ENCODE data around the gene TSC22D4. TPM values are rescaled to one million over a fixed set of nuclear protein-coding genes. Genes with fewer than 3 reads are reported as not detected.
"Not testable (repeated sequence)": the region's sequence is repeated elsewhere in the genome, so short reads cannot be mapped to it uniquely, and the experiment has no call there.

TSC22D4 gene
- 25.6 TPM for polyA plus RNA-seq

DNA sequence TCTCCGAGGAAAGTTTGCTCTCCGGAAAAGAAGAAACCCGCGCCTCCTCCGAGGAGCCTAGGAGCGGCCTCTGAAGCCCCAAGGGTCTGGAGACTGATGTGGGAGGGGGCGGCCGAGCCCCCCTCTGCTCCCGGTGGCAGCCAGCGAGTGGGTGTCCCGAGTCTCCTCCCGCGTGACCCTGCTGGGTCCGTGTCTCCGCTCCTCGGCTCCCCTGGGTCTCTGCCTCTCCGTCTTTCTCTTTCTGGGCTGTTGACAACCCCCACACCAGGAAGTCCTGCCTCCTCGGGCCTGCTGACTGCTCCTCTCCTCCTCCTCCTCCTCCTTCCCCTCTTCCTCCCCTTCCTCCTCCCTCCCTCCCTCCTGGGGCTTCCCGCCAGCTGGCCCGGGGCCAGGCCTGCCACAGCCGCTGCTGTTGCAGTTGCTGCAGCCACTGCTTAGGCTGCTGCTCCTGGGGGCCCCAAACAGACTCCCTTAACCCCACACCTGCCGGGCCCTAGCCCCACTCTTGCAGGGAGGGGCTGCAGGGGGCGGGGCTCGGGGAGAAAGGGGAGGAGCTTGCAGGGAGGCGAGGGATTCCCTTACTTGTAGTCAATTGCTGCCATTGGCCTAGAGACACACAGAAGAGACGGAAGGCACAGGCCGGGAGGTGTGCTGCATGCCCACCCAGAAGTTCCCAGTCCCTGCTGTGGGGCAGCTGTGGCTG lies at the start of gene TSC22D4:
TSS of gene TSC22D4 (minus strand) at position 257 of the 703 bp plus-strand sequence. CDS start 1,176 bp downstream, outside the sequence.
- peak within 1 kb of the TSS; percentile 93 to 97 (median 96) for H3K4me3 Mint-ChIP-seq
- peak within 1 kb of the TSS; percentile 88 to 95 (median 94) for H3K27ac Mint-ChIP-seq
- H3K36me3 Mint-ChIP-seq: no peaks in the 10 kb centered on the region
- no peaks in the 10 kb centered on the region for H3K27me3 Mint-ChIP-seq
- no peaks in the 10 kb centered on the region for H3K9me3 Mint-ChIP-seq
- H3K4me1 Mint-ChIP-seq: peaks cover 10 to 23% (median 20%) of the 10 kb centered on the region in 3 donors

DNA sequence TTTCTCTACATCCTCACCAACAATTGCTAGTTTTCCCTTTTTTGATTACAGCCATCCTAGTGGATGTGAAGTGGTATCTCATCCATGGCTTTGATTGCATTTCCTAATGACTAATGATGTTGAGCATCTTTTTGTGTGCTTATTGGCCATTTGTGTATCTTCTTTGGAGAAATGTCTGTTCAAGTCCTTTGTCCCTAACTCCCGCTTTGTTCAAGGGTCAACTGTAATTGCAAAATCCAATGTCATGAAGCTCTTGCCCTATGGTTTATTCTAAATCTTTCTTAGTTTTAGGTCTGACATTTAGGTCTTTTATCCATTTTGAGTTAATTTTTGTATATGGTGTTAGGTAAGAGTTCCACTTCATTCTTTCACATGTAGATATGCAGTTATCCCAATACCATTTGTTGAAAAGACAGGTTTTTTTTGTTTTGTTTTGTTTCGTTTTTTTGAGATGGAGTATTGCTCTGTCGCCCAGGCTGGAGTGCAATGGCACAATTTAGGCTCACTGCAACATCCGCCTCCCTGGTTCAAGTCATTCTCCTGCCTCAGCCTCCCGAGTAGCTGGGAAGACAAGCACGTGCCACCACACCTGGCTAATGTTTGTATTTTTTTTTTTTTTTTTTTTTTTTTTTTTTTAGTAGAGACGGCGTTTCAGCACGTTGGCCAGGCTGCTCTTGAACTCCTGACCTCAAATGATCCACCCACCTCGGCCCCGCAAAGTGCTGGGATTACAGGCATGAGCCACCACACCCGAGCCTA lies 49.3 kb upstream of the TSC22D4 start:
- not testable (repeated sequence) for H3K27me3 Mint-ChIP-seq, H3K36me3 Mint-ChIP-seq, H3K9me3 Mint-ChIP-seq, H3K27ac Mint-ChIP-seq, H3K4me3 Mint-ChIP-seq, H3K4me1 Mint-ChIP-seq

DNA sequence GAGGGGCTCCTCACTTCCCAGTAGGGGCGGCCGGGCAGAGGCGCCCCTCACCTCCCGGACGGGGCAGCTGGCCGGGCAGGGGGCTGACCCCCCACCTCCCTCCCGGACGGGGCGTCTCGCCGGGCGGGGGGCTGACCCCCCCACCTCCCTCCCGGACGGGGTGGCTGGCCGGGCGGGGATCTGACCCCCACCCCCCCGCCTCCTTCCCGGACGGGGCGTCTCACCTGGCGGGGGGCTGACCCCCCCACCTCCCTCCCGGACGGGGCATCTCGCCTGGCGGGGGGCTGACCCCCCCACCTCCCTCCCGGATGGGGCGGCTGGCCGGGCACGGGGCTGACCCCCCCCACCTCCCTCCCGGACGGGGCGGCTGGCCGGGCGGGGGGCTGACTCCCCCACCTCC lies 44.2 kb upstream of the TSC22D4 start:
- H3K27me3 Mint-ChIP-seq, H3K36me3 Mint-ChIP-seq, H3K27ac Mint-ChIP-seq, H3K4me3 Mint-ChIP-seq, H3K9me3 Mint-ChIP-seq, H3K4me1 Mint-ChIP-seq: not testable (repeated sequence)

DNA sequence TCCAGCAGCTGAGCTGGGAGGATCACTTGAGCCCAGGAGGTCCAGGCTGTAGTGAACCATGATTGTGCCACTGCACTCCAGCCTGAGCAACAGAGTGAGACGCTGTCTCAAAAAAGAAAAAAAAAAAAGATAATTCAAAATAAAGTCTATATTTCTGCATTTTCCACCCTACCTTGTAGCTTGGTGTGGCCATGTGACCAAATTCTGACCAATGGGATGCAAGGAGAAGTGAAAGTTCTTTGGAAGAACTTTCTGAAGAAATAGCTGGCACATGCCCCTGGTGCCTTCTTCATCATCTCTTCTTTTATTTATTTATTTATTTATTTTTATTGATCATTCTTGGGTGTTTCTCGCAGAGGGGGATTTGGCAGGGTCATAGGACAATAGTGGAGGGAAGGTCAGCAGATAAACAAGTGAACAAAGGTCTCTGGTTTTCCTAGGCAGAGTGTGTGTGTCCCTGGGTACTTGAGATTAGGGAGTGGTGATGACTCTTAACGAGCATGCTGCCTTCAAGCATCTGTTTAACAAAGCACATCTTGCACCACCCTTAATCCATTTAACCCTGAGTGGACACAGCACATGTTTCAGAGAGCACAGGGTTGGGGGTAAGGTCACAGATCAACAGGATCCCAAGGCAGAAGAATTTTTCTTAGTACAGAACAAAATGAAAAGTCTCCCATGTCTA lies 43.0 kb upstream of the TSC22D4 start:
- H3K27ac Mint-ChIP-seq, H3K27me3 Mint-ChIP-seq, H3K4me3 Mint-ChIP-seq, H3K36me3 Mint-ChIP-seq, H3K9me3 Mint-ChIP-seq, H3K4me1 Mint-ChIP-seq: not testable (repeated sequence)

DNA sequence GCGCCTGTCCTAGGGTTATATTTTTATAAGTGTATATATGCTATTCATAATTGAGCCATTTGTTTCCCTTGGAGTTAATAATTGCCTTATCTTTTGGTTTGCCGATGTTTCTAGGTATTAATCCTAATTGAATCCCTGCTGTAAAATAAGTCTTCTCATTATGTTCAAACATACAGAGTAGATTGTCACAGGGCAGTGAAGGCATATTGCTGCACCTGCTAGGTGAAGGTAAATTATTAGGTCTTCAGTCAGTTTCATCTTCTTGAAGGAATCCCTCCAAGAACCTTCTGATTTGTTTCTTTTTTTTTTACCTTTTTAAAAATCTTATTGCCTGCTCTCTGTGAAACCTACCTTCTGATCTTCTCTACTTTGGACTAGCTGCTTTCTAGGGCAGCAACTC lies 42.1 kb upstream of the TSC22D4 start:
- no peaks in the 10 kb centered on the region for H3K36me3 Mint-ChIP-seq
- H3K27ac Mint-ChIP-seq: no peak overlapping the region
- H3K9me3 Mint-ChIP-seq: no peaks in the 10 kb centered on the region

DNA sequence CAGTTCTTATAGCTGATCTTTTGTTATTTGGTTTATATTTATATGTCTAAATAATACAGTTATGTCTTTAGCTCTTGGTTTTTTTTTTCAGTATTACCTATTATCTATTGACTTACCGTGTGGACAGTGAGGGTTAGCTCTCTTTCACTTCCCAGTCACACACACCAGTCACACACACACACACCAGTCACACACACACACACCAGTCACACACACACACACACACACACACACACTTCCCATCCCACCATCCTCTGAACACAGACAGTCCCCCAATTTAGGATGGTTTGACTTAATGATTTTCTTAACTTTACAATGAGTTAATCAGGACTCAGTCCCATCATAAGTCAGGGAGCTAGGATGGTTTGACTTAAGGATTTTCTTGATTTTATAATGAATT lies 41.1 kb upstream of the TSC22D4 start:
- Mint-ChIP-seq H3K27ac (no peak overlapping the region), H3K36me3 (no peaks in the 10 kb centered on the region), H3K4me3 (no peak overlapping the region), H3K9me3 (no peaks in the 10 kb centered on the region), H3K27me3 (no peaks in the 10 kb centered on the region), H3K4me1 (peaks cover 0 to 6% (median 0%) of the 10 kb centered on the region in 3 donors)

More for the DNA sequence above, 42.1 kb upstream of the TSC22D4 start:
- Mint-ChIP-seq H3K4me3 (no peak overlapping the region), H3K4me1 (peaks cover 0 to 4% (median 0%) of the 10 kb centered on the region in 3 donors), H3K27me3 (no peaks in the 10 kb centered on the region)

DNA sequence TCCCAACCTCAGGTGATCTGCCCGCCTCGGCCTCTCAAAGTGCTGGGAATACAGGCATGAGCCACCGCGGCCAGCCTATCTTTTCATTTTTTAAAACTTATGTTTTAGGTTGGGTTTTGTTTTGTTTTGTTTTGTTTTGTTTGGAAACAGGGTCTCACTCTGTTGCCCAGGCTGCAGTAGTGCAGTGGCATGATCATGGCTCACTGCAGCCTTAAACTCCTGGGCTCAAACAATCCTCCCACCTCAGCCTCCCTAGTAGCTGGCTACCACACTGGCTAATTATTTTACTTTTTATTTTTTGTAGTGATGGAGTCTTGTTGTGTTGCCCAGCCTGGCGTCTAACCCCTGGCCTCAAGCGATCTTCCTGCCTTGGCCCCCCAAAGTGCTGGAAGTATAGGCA lies 40.6 kb upstream of the TSC22D4 start:
- Mint-ChIP-seq H3K4me1 (peaks cover 0 to 6% (median 0%) of the 10 kb centered on the region in 3 donors), H3K36me3 (no peaks in the 10 kb centered on the region), H3K27ac (no peak overlapping the region), H3K4me3 (no peak overlapping the region), H3K27me3 (no peaks in the 10 kb centered on the region), H3K9me3 (no peaks in the 10 kb centered on the region)

DNA sequence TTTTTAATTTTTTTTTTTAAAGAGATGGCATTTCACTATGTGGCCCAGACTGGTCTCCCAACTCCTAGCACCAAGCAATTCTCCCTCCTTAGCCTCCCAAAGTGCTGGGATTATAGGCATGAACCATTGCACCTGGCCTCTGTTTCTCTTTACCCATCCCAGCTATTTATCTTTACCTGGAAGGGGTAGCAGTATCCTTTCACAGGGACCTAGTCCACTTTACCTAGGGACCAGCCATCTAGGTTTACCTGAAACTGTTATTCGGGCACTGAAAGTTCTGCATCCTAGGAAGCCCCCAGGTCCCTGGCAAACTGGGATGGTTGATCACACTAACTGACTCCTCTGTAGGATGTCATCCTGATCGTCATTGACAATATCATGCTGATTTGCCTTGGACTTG lies 38.3 kb upstream of the TSC22D4 start:
- Mint-ChIP-seq H3K4me3 (no peak overlapping the region), H3K27ac (peak overlapping the region in 1 of 3 donors; percentile 31), H3K4me1 (peaks cover 0 to 6% (median 3%) of the 10 kb centered on the region in 3 donors), H3K36me3 (no peaks in the 10 kb centered on the region), H3K27me3 (no peaks in the 10 kb centered on the region), H3K9me3 (no peaks in the 10 kb centered on the region)

DNA sequence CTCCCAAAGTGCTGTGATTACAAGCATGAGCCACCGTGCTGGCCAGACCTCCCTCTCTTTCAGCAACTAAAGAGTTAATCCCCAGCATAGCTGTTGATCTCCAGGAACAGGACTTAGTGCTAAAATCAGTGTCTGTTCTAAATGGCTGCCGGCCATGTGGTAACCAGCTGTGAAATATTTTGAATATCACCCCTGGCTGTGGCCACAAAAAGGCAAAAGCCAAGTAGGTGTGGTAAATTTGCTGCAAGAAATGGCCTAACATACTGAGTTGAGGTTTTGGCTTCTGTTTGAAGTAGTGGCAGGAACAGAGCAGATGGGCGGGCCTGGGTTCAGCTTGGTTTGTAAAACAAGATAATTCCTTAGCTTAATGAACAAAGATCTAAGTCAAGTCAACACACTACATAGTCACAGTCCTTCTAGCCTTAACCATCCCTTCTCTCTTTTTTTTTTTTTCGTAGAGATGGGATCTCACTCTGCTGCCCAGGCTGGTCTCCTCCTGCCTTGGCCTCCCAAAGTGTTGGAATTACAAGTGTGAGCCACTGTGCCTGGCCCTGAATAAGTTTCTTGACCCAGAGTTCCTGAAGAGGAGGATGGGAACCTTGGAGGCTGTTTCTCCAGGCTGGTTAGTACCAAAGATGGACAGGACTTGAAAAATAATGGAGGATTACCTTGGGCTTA lies 37.3 kb upstream of the TSC22D4 start:
- peak overlapping the region in 1 of 3 donors; percentile 75 for H3K27ac Mint-ChIP-seq
- peak overlapping the region in 2 of 4 donors; percentile 12 to 29 for H3K4me3 Mint-ChIP-seq
- H3K4me1 Mint-ChIP-seq: peaks cover 0 to 6% (median 3%) of the 10 kb centered on the region in 3 donors
- H3K9me3 Mint-ChIP-seq: no peaks in the 10 kb centered on the region
- H3K27me3 Mint-ChIP-seq: no peaks in the 10 kb centered on the region
- no peaks in the 10 kb centered on the region for H3K36me3 Mint-ChIP-seq

DNA sequence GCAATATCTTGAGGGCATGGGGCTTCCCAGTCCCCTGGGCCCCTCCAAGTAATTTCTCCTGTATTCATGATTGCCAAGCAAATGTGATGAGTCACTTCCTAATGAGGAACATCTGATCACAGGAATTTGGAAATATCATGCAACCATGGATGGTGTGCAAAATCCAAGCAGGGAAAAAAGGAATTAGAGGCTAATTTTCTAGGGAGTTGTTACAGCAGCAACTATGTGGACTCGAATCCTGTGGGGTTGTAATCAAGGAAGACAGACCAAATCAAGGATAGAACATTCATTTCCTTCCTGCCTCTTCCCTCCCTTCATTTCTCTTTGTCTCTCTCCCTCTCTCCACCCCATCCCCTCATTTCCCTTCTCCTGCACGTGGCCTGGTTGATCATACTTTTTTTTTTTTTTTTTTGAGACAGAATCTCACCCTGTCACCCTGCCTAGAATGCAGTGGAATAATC lies 36.1 kb upstream of the TSC22D4 start:
- H3K27ac Mint-ChIP-seq: peak overlapping the region in 1 of 3 donors; percentile 72
- H3K9me3 Mint-ChIP-seq: no peaks in the 10 kb centered on the region
- H3K4me1 Mint-ChIP-seq: peaks cover 0 to 6% (median 3%) of the 10 kb centered on the region in 3 donors
- no peaks in the 10 kb centered on the region for H3K36me3 Mint-ChIP-seq
- H3K27me3 Mint-ChIP-seq: no peaks in the 10 kb centered on the region
- peak overlapping the region in 2 of 4 donors; percentile 13 to 57 for H3K4me3 Mint-ChIP-seq

DNA sequence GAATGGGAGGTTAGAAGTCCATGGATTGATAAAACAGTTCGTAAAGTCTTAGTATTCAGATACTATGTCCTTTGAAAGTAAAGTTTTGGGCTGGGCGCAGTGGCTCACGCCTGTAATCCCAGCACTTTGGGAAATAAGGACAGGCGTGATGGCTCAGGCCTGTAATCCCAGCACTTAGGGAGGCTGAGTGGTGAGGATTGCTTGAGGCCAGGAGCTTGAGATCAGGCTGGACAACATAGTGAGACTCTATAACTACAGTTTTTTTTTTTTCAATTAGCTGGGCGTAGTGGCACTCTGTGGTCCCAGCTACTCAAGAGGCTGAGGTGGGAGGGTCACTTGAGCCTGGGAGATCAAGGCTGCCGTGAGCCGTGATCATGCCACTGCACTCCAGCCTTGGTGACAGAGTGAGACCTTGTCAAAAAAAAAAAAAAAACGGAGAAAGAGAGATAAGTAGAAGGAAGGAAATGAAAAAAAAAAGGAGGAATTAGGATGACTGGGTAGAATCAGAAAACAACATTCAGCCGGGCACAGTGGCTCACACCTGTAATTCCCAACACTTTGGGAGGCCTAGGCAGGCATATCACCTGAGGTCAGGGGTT lies 34.3 kb upstream of the TSC22D4 start:
- H3K4me1 Mint-ChIP-seq: peaks cover 0 to 6% (median 3%) of the 10 kb centered on the region in 3 donors
- H3K4me3 Mint-ChIP-seq: no peak overlapping the region
- H3K27ac Mint-ChIP-seq: no peak overlapping the region
- H3K9me3 Mint-ChIP-seq: no peaks in the 10 kb centered on the region
- H3K27me3 Mint-ChIP-seq: peaks cover 5% of the 10 kb centered on the region
- no peaks in the 10 kb centered on the region for H3K36me3 Mint-ChIP-seq

DNA sequence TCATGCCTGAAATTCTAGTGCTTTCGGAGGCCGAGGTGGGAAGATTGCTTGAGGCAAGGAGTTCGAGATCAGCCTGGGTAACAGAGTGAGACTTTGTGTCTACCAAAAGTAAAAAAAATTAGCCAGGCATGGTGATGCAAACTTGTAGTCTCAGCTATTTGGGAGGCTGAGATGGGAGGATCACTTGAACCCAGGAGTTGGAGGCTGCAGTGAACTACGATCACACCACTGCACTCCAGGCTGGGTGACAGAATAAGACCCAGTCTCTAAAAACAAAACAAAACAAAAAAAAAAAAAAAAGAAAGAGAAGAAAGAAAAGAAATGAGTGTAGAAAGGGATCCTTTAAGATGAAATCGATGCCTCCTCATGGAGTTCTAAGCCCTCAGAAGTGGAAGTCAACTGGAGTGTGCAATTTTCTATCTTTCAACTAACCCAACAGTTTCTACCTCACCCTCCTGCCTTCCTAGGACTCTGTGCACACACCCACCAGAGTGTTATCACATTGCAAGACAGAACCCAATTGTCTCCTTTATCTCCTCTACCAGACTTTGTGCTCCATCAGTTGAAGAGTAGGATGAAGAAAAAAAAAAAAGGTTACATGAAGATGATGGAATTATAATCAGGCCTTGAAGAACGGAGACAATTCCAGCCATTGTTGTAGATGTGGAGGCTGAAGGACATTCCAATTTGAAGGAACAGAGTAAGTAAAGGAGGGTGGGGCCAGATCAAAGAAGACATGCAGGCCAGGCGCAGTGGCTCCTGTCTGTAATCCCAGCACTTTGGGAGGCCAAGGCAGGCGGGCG lies 31.6 kb upstream of the TSC22D4 start:
- Mint-ChIP-seq H3K9me3 (no peaks in the 10 kb centered on the region), H3K27ac (no peak overlapping the region), H3K27me3 (peaks cover 5% of the 10 kb centered on the region), H3K36me3 (no peaks in the 10 kb centered on the region), H3K4me3 (no peak overlapping the region), H3K4me1 (peaks cover 0 to 3% (median 0%) of the 10 kb centered on the region in 3 donors)

DNA sequence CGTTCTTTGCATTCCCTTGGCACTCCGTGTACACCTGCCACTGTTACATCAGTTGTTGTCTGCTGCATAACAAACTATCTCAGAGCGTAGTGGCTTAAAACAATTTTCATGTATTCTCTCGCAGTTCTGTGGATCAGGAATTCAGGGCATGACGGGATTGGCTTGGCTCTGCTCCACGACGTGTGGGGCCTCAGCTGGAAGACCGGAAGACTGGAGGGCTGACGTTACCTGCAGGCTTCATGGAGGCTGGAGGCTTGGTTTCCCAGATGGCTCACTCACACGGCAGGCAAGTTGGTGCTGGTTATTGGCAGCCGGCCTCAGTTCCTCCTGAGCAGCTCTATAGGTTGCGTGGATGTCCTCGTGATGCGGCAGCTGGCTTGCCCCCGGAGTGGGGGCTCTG lies 30.2 kb upstream of the TSC22D4 start:
- H3K27ac Mint-ChIP-seq: no peak overlapping the region
- no peaks in the 10 kb centered on the region for H3K36me3 Mint-ChIP-seq
- H3K9me3 Mint-ChIP-seq: no peaks in the 10 kb centered on the region
- H3K27me3 Mint-ChIP-seq: peaks cover 5% of the 10 kb centered on the region
- peaks cover 0 to 3% (median 0%) of the 10 kb centered on the region in 3 donors for H3K4me1 Mint-ChIP-seq
- no peak overlapping the region for H3K4me3 Mint-ChIP-seq
